Mucosa of rectum (tissue), 2 donors: ENCODE measurements around the gene CYP2F1.
"Not testable (repeated sequence)": the region's sequence is repeated elsewhere in the genome, so short reads cannot be mapped to it uniquely, and the experiment has no call there.

ENCODE experiments used
- H3K27ac ChIP-seq, 2 donors: one replicate each; pipeline ENCODE4 v1.7.0; 2013; ENCODE audit warnings: inconsistent platforms in 2 of 2, low read depth in 2 of 2, low read length in 2 of 2
- H3K27me3 ChIP-seq, 2 donors: one replicate each; pipeline ENCODE4 v1.7.0; 2013; ENCODE audit warnings: low read length in 2 of 2; ENCODE audit not compliant: control insufficient read depth in 2 of 2, insufficient read depth in 2 of 2
- H3K36me3 ChIP-seq, 2 donors: one replicate each; pipeline ENCODE4 v1.7.0; 2013; ENCODE audit warnings: low read length in 2 of 2; ENCODE audit not compliant: control insufficient read depth in 2 of 2, insufficient read depth in 2 of 2
- H3K4me1 ChIP-seq, 2 donors: one replicate each; pipeline ENCODE4 v1.7.0; 2013; ENCODE audit warnings: low read length in 2 of 2, mild to moderate bottlenecking in 1 of 2; ENCODE audit not compliant: control insufficient read depth in 2 of 2, insufficient read depth in 2 of 2
- H3K4me3 ChIP-seq, 2 donors: one replicate each; pipeline ENCODE4 v1.7.0; 2013; ENCODE audit warnings: low read length in 2 of 2
- H3K9ac ChIP-seq, 2 donors: one replicate each; pipeline ENCODE4 v1.7.0; 2013; ENCODE audit warnings: low read length in 2 of 2, low read depth in 1 of 2, mild to moderate bottlenecking in 1 of 2
- H3K9me3 ChIP-seq, 2 donors: one replicate each; pipeline ENCODE4 v1.7.0; 2013; ENCODE audit warnings: low read length in 2 of 2; ENCODE audit not compliant: control insufficient read depth in 2 of 2
- donor health status: healthy.
- donor health status: Normal muscosa, but diverticular disease.

CYP2F1 gene

GRCh38 chr19:41126765-41127203, 12.6 kb downstream of the CYP2F1 start:
- H3K36me3 ChIP-seq, H3K9me3 ChIP-seq, H3K27me3 ChIP-seq, H3K9ac ChIP-seq, H3K27ac ChIP-seq, H3K4me3 ChIP-seq, H3K4me1 ChIP-seq: not testable (repeated sequence)

GRCh38 chr19:41127362-41127761, 13.1 kb downstream of the CYP2F1 start:
- H3K9ac ChIP-seq, H3K27me3 ChIP-seq, H3K36me3 ChIP-seq, H3K4me1 ChIP-seq, H3K27ac ChIP-seq, H3K9me3 ChIP-seq, H3K4me3 ChIP-seq: not testable (repeated sequence)

- H3K36me3 ChIP-seq, H3K4me3 ChIP-seq, H3K27ac ChIP-seq, H3K4me1 ChIP-seq, H3K27me3 ChIP-seq, H3K9ac ChIP-seq, H3K9me3 ChIP-seq: not testable (repeated sequence)
Observed at GRCh38 chr19:41127801-41128300, 13.6 kb downstream of the CYP2F1 start.

GRCh38 chr19:41128692-41129091, 14.5 kb downstream of the CYP2F1 start:
- H3K4me1 ChIP-seq = no peaks in the 10 kb centered on the region
- H3K27ac ChIP-seq = no peak overlapping the region
- no peak overlapping the region for H3K4me3 ChIP-seq
- no peaks in the 10 kb centered on the region for H3K36me3 ChIP-seq
- no peaks in the 10 kb centered on the region for H3K9me3 ChIP-seq
- H3K27me3 ChIP-seq = no peaks in the 10 kb centered on the region
- no peak overlapping the region for H3K9ac ChIP-seq

GRCh38 chr19:41131186-41131585, 17.0 kb downstream of the CYP2F1 start:
- Histone ChIP-seq H3K9me3 (no peaks in the 10 kb centered on the region), H3K4me1 (no peaks in the 10 kb centered on the region)

GRCh38 chr19:41133260-41133659, 19.0 kb downstream of the CYP2F1 start:
- H3K9me3 ChIP-seq = no peaks in the 10 kb centered on the region
- no peak overlapping the region for H3K27ac ChIP-seq
- H3K9ac ChIP-seq = no peak overlapping the region
- H3K27me3 ChIP-seq = no peaks in the 10 kb centered on the region
- H3K4me3 ChIP-seq = no peak overlapping the region
- no peaks in the 10 kb centered on the region for H3K4me1 ChIP-seq
- H3K36me3 ChIP-seq = no peaks in the 10 kb centered on the region

More at GRCh38 chr19:41131186-41131585, 17.0 kb downstream of the CYP2F1 start:
- no peaks in the 10 kb centered on the region for H3K27me3 ChIP-seq
- H3K4me3 ChIP-seq = no peak overlapping the region
- no peak overlapping the region for H3K9ac ChIP-seq
- no peaks in the 10 kb centered on the region for H3K36me3 ChIP-seq
- H3K27ac ChIP-seq = no peak overlapping the region

GRCh38 chr19:41134616-41135015, 20.4 kb downstream of the CYP2F1 start:
- H3K36me3 ChIP-seq = no peaks in the 10 kb centered on the region
- no peaks in the 10 kb centered on the region for H3K9me3 ChIP-seq
- H3K9ac ChIP-seq = no peak overlapping the region
- H3K27ac ChIP-seq = no peak overlapping the region
- H3K4me1 ChIP-seq = no peaks in the 10 kb centered on the region
- no peaks in the 10 kb centered on the region for H3K27me3 ChIP-seq
- no peak overlapping the region for H3K4me3 ChIP-seq

GRCh38 chr19:41135390-41136384, 21.5 kb downstream of the CYP2F1 start:
- H3K9ac ChIP-seq, H3K4me1 ChIP-seq, H3K36me3 ChIP-seq, H3K27ac ChIP-seq, H3K9me3 ChIP-seq, H3K27me3 ChIP-seq: not testable (repeated sequence)
- peak overlapping the region; percentile 55 to 60 for H3K4me3 ChIP-seq

- no peak overlapping the region for H3K4me3 ChIP-seq
Observed at GRCh38 chr19:41136636-41137455, 22.6 kb downstream of the CYP2F1 start.

GRCh38 chr19:41144403-41144802, 30.2 kb downstream of the CYP2F1 start:
- Histone ChIP-seq H3K27me3 (no peaks in the 10 kb centered on the region), H3K36me3 (no peaks in the 10 kb centered on the region), H3K4me3 (no peak overlapping the region), H3K27ac (no peak overlapping the region), H3K9me3 (no peaks in the 10 kb centered on the region), H3K4me1 (peaks cover 0 to 4% of the 10 kb centered on the region in 2 donors), H3K9ac (no peak overlapping the region)

More at GRCh38 chr19:41136636-41137455, 22.6 kb downstream of the CYP2F1 start:
- peaks cover 0 to 4% of the 10 kb centered on the region in 2 donors for H3K4me1 ChIP-seq
- H3K27me3 ChIP-seq = no peaks in the 10 kb centered on the region
- H3K9me3 ChIP-seq = no peaks in the 10 kb centered on the region
- no peaks in the 10 kb centered on the region for H3K36me3 ChIP-seq
- no peak overlapping the region for H3K9ac ChIP-seq
- H3K27ac ChIP-seq = no peak overlapping the region
